Activated T-cell treated with anti-CD3 and anti-CD28 coated beads, Interleukin-2, amount 50 U/mL, for 72 hours (primary cell): ENCODE data around the gene FTCD. TPM values are rescaled to one million over a fixed set of nuclear protein-coding genes. Genes with fewer than 3 reads are reported as not detected.
"Not testable (repeated sequence)": the region's sequence is repeated elsewhere in the genome, so short reads cannot be mapped to it uniquely, and the experiment has no call there.

Experiments used
- ATAC-seq, 2 donors: fragments of 150-1000 bp; cut with Tn5 transposase; replicated peaks in 1 of 2; 2 replicates each; pipeline ENCODE4 v1.10.0; 2021; ENCODE audit warnings: moderate library complexity in 2 of 2, mild to moderate bottlenecking in 1 of 2
- DNase-seq, 2 donors: peaks; one replicate each; pipeline ENCODE4 v3.0.0; 2021 to 2022; ENCODE audit warnings: mixed read lengths in 1 of 2
- H3K27ac Mint-ChIP-seq: one replicate; pipeline ENCODE4 v1.8.0; 2022; ENCODE audit warnings: mild to moderate bottlenecking, moderate library complexity, mixed read lengths
- H3K27me3 Mint-ChIP-seq: one replicate; pipeline ENCODE4 v1.8.0; 2022; ENCODE audit warnings: low read depth, mixed read lengths
- H3K36me3 Mint-ChIP-seq, 2 donors: one replicate each; pipeline ENCODE4 v1.8.0; 2022; ENCODE audit warnings: mixed read lengths in 2 of 2, mild to moderate bottlenecking in 1 of 2; ENCODE audit not compliant: insufficient read depth in 2 of 2
- H3K4me1 Mint-ChIP-seq: one replicate; pipeline ENCODE4 v1.8.0; 2022; ENCODE audit warnings: low read depth, mixed read lengths
- H3K4me3 Mint-ChIP-seq, 2 donors: one replicate each; pipeline ENCODE4 v1.8.0; 2022; ENCODE audit warnings: mild to moderate bottlenecking in 2 of 2, mixed read lengths in 2 of 2, moderate library complexity in 2 of 2
- H3K9me3 Mint-ChIP-seq, 2 donors: one replicate each; pipeline ENCODE4 v1.8.0; 2022; ENCODE audit warnings: mixed read lengths in 2 of 2
- total RNA-seq, 2 donors: library from RNA; stranded (reverse); gene quantifications; one replicate each; pipeline ENCODE4 v1.2.3, GENCODE V29; 2022

Gene FTCD
- total RNA-seq, 2 donors from 2014 or later = 0.74 to 1.00 TPM

- DNase-seq (no peak), ATAC-seq (no peak)
- Mint-ChIP-seq H3K9me3 (no peaks in the 10 kb centered on the region), H3K27ac (no peak overlapping the region), H3K4me1 (no peaks in the 10 kb centered on the region), H3K36me3 (no peaks in the 10 kb centered on the region), H3K4me3 (no peak overlapping the region), H3K27me3 (no peaks in the 10 kb centered on the region)
Observed at GRCh38 chr21:46151261-46151988, 4.0 kb downstream of the FTCD start.

DNA sequence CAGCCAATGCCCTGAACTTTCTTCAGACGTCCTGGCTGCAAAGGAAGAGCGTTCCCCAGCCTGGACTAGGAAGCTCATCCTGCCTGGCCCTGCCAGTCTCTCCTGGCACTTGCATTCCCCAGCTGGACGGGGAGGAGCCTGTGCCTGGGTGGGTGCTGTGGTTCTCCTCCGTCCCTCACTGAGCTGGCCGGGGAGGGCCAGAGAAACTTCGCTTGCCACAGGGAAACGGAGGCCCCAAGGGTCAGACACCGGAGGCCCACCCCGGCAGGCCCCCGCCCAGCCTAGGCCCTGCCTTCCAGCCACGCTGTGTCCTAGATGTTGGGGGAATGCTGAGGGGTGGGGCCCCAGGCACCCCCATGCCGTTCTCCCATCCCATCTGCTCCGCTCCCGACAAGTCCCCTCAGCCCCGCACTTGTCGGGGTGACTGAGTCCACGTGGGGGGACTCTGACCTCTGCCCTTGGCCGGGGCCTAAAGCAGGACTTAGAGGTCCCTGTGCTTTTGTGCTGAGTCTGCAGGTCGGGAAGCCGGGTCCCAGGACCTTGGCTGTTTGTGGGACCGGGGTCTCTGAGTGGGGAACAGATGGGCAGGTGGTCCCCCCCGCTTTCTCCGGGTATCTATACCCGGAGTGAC lies 4.8 kb downstream of the FTCD start:
- Mint-ChIP-seq H3K27ac (no peak overlapping the region), H3K27me3 (no peaks in the 10 kb centered on the region), H3K4me3 (no peak overlapping the region), H3K9me3 (no peaks in the 10 kb centered on the region), H3K4me1 (no peaks in the 10 kb centered on the region), H3K36me3 (no peaks in the 10 kb centered on the region)
- ATAC-seq (no peak), DNase-seq (no peak)

DNA sequence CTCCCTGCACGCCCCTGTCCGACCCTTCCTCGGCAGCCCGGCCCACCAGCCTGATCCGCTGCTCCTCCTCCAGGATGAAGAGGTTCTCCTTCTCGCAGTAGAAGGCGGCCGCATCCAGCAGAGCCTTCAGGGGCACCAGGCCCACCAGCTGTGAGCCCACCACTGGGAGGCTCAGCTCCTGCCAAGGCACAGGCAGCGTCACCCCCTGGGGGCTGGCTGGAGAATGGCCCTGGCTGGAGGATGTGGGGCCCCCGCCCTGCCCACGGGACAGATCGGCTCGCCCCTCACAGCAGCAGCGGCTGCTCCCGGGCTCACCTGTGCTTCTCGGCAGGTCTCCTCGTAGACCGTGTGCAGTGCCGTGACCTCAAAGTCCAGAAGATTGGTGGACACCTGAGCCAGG lies 5.3 kb downstream of the FTCD start:
- DNase-seq (no peak), ATAC-seq (no peak)
- no peaks in the 10 kb centered on the region for H3K4me1 Mint-ChIP-seq
- H3K27ac Mint-ChIP-seq = no peak overlapping the region
- no peaks in the 10 kb centered on the region for H3K9me3 Mint-ChIP-seq
- no peaks in the 10 kb centered on the region for H3K27me3 Mint-ChIP-seq
- no peaks in the 10 kb centered on the region for H3K36me3 Mint-ChIP-seq
- no peak overlapping the region for H3K4me3 Mint-ChIP-seq

- Mint-ChIP-seq H3K9me3 (no peaks in the 10 kb centered on the region), H3K36me3 (no peaks in the 10 kb centered on the region), H3K27me3 (no peaks in the 10 kb centered on the region), H3K4me3 (no peak overlapping the region), H3K27ac (no peak overlapping the region), H3K4me1 (peaks cover 5% of the 10 kb centered on the region)
- DNase-seq (no peak), ATAC-seq (no peak)
Observed at GRCh38 chr21:46149205-46149901, 6.0 kb downstream of the FTCD start.

GRCh38 chr21:46148106-46148505 lies 7.3 kb downstream of the FTCD start:
- Mint-ChIP-seq H3K9me3 (no peaks in the 10 kb centered on the region), H3K4me1 (peaks cover 14% of the 10 kb centered on the region), H3K27me3 (no peaks in the 10 kb centered on the region), H3K4me3 (no peak overlapping the region), H3K27ac (no peak overlapping the region), H3K36me3 (no peaks in the 10 kb centered on the region)
- DNase-seq = no peak
- no peak for ATAC-seq

DNA sequence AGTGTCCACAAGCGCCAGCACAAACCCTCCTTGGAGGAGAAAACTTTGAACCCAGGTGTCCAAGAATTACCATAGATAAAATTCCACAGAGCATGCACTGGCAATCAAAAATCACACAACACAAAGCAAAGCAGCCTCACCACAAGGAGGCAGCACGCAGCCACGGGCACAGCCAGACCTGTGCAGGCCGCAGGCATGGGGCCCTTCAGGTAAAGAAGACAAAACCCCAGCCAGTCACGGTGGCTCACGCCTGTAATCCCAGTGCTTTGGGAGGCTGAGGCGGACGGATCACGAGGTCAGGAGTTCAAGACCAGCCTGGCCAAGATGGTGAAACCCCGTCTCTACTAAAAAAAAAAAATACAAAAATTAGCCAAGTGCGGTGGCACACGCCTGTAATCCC lies 8.0 kb downstream of the FTCD start:
- not testable (repeated sequence) for H3K27ac Mint-ChIP-seq
- peak; percentile 57 for DNase-seq

GRCh38 chr21:46146856-46147255 lies 8.5 kb downstream of the FTCD start:
- DNase-seq (no peak), ATAC-seq (no peak)
- H3K9me3 Mint-ChIP-seq = no peaks in the 10 kb centered on the region
- H3K27me3 Mint-ChIP-seq = no peaks in the 10 kb centered on the region
- H3K27ac Mint-ChIP-seq = no peak overlapping the region
- H3K36me3 Mint-ChIP-seq = no peaks in the 10 kb centered on the region
- H3K4me3 Mint-ChIP-seq = no peak overlapping the region
- H3K4me1 Mint-ChIP-seq = peaks cover 14% of the 10 kb centered on the region

More for the DNA sequence above, 8.0 kb downstream of the FTCD start:
- H3K4me1 Mint-ChIP-seq = peaks cover 14% of the 10 kb centered on the region
- not testable (repeated sequence) for H3K27me3 Mint-ChIP-seq, H3K4me3 Mint-ChIP-seq, H3K9me3 Mint-ChIP-seq, H3K36me3 Mint-ChIP-seq
- peak in 1 of 2 donors; percentile 18 for ATAC-seq

DNA sequence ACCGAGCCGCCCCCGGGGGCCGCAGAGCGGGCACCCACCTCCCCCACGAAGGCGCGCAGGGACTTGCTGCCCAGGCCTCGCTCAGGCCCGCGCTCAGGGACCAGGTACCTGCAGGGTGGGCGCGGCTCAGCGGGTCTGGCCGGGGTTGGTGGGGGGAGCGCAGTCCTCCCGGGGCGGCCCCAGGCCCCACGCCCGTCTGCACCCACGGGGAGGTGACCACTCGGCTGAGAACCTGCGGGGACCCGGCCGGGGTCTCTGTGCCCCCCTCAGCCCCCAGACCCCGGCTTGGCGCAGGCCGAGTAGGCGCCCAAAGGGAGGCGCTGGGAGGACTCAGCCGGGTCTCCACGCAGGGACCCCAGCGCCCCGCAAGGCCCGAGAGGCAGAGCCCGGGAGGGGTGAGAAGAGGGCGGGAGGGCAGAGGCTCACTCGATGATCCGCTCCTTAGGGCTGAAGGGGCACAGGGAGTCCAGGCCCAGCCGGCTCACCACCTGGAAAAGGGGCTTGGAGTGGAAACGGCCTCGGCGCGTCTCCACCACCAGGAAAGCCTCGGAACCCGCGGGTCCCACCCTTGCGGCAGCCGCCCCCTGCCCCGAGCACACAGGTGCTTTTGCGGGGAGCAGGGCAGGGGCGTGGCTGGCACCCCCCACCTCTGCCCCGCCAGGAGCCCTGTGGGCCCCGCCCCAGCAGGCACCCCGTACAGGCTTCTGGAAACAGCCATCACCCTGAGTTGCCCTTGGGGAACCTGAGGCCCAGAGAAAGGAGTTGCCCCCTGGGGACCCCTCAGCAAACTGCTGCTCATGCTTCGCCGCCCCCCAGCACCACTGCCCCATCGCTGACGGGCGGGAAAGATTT lies 9.3 kb downstream of the FTCD start:
- no peak overlapping the region for H3K4me3 Mint-ChIP-seq
- H3K36me3 Mint-ChIP-seq = no peaks in the 10 kb centered on the region
- no peaks in the 10 kb centered on the region for H3K9me3 Mint-ChIP-seq
- no peak overlapping the region for H3K27ac Mint-ChIP-seq
- no peaks in the 10 kb centered on the region for H3K27me3 Mint-ChIP-seq
- DNase-seq = no peak
- no peak for ATAC-seq
- H3K4me1 Mint-ChIP-seq = peaks cover 14% of the 10 kb centered on the region

GRCh38 chr21:46145159-46145839 lies 10.1 kb downstream of the FTCD start:
- peaks cover 6% of the 10 kb centered on the region for H3K27me3 Mint-ChIP-seq
- no peak for DNase-seq
- no peak overlapping the region for H3K4me3 Mint-ChIP-seq
- no peak for ATAC-seq
- no peaks in the 10 kb centered on the region for H3K9me3 Mint-ChIP-seq
- no peak overlapping the region for H3K27ac Mint-ChIP-seq
- peaks cover 14% of the 10 kb centered on the region for H3K4me1 Mint-ChIP-seq
- no peaks in the 10 kb centered on the region for H3K36me3 Mint-ChIP-seq

DNA sequence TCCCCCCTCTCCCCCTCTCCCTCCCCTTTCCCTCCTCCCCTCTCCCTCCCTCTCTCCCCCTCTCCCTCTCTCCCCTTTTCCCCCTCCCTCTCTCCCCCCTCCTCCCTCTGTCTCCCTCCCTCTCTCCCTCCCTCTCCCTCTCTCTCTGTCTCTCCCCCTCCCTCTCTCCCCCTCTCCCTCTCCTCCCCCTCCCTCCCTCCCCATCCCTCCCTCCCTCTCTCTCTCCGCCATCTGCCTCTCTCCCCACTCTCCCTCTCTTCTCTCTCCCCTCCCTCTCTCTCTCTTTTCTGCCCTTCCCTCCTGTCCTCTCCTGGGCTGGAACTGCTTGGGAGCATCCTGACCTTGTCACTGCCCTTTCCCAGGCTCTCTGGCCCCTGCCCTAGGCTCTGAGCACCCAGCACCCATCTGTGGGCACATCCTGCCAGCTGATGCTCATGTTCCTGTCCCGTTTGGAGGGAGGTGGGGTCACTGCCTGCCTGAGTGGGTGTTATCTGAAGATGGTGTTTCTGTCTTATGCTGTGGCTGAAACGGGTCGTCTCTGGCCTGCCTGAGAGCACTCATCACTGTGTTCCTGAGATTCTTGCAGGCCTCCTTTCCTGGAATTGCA lies 10.8 kb downstream of the FTCD start:
- DNase-seq (no peak), ATAC-seq (no peak)
- Mint-ChIP-seq H3K4me1 (peaks cover 14% of the 10 kb centered on the region), H3K36me3 (no peaks in the 10 kb centered on the region), H3K27me3 (peaks cover 10% of the 10 kb centered on the region), H3K27ac (peak overlapping the region; percentile 79), H3K4me3 (peak overlapping the region; percentile 37 to 63), H3K9me3 (no peaks in the 10 kb centered on the region)

- Mint-ChIP-seq H3K4me3 (no peak overlapping the region), H3K27ac (no peak overlapping the region), H3K36me3 (no peaks in the 10 kb centered on the region), H3K9me3 (no peaks in the 10 kb centered on the region), H3K4me1 (peaks cover 14% of the 10 kb centered on the region), H3K27me3 (peaks cover 10% of the 10 kb centered on the region)
- ATAC-seq (no peak), DNase-seq (no peak)
Observed at GRCh38 chr21:46142582-46143473, 12.6 kb downstream of the FTCD start.
